ENCODE results near the gene SRSF5.
"Not testable (repeated sequence)": the region's sequence is repeated elsewhere in the genome, so short reads cannot be mapped to it uniquely, and the experiment has no call there.

Gene SRSF5

DNA sequence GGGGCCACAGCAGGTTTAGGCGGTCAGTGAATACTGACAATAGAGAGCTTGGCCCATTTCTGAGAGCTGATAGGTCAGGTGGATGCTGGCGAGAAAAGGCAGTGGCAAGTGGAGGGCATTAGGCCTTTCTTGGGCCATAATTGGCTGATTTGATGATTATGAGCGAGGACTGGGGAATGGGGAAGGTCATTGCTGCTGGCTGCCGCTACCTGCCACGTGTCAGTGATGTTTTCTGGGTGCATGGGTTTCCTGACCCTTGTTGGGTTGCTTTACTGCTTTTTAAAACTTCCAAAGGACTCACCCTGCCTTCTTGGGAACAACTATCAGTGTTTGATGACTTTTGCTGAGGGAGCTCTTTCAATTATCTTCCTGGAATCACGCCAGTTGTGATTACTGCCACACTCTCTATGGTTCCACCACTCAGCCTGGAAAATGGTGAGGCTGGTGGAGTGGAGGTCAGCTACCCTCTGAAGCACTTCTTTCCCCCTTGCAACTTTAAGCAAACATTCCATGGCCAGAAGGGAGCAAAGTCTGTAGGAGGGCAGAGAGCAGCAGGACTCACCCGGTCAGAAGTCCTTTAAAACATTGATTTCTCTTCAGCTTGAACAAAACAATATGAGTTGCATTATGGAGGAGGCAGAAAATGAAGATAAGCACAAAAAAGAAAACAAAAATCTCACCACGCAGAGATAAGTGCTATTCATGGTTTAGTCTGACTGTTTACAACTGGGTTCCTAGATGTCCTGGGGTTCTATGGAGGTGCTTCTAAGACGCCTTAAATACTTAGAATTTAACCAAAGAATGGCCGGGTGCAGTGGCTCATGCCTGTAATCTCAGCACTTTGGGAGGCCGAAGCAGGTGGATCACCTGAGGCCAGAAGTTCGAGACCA lies 42.2 kb downstream of the SRSF5 start:
- DNase-seq = no peak

DNA sequence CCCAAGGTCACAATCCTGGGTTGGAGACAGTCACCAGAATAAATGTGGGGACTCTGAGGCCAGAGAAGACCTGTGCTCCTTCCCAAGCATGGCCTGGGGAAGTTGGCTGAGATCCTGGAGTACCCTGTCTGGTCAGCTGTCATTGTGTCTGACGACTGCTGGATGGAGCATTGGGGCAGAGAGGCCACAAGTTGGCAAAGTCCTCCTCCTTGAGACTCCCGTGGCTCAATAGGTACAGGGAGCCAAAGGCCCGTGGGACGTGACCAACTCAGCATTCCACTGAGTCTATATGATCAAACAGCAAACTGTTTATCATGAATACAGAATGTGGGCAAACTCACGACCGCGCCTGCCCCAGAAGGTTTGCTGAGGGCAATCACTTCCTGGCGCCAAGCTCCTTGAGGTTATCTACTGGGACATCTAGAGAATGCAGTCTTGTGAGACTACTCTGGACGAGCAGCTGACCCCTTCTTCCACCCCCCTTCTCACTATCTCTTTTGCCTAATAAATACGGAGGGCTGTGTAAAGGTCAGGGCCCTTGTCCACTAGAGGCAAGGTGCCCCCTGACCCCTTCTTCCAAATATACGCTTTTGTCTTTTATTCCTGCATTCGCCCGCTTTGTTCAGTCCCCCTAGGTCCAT lies 44.4 kb downstream of the SRSF5 start:
- no peak for DNase-seq

DNA sequence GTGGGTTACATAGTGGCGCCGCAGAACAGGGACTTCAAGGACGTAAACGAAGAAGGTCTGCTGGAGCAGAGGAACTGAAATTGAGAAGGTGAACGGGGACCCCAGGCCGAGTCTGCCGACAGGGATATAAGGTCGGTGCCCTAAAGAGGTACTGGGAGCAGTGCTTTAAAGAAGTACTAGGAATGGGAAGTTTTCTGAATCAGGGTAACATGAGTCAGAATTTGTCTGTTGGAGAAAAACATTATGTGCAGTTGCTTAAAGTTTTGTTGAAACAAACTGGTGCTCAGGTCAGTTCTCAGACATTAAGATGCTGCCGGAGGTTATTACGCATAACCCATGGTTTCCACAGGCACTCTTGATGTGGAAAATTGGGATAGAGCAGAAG lies 44.9 kb downstream of the SRSF5 start:
- DNase-seq = no peak

DNA sequence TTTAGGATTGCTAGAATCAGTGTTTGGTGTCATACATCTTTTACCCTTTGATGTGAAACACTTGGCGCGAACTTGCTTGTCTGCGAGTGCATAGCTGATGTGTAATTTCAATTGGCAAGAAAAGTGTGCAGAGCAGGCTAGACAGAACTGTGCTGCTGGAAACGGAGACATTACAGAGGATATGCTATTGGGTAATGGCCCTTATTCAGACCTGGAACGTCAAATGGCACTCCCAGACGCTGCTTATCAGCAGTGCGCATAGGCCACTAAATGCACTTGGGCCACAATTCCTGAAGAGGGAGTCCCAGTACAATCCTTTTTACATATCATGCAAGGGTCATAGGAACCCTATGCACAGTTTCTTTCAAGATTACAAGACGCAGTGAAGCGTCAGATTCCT lies 45.8 kb downstream of the SRSF5 start:
- DNase-seq = no peak

DNA sequence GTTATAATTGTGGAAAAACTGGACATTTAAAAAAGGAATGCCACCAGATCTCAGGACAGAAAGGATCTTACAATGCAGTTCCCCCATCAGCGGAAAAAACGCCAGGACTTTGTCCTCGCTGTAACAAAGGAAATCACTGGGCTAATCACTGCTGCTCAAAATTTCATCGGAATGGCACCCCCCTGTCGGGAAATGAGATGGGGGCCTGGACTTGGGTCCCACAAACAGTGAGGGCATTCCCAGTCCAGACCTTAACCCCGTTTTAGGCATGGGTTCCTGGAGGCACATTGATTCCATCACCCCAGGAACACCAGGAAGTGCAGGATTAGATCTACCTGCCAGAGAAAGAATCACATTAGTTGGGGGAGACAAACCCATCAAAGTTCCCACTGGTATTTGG lies 46.4 kb downstream of the SRSF5 start:
- not testable (repeated sequence) for DNase-seq

DNA sequence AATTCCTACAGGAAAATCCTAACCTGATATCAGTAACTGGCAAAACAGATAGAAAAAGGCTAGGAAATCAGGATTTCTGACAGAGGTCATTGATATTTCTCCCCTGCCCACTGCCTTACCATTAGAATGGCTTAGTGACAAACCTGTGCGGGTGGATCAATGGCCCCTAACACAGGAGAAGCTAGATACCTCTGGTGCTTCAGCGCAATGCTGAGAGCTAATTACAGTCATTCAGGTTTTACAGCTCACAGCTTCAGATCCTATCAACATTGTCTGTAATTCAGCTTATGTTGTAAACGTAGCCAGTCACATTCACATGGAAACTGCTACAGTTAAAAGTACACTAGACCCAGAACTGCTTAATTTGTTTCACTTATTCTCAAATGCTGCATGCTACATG lies 47.5 kb downstream of the SRSF5 start:
- no peak for DNase-seq

DNA sequence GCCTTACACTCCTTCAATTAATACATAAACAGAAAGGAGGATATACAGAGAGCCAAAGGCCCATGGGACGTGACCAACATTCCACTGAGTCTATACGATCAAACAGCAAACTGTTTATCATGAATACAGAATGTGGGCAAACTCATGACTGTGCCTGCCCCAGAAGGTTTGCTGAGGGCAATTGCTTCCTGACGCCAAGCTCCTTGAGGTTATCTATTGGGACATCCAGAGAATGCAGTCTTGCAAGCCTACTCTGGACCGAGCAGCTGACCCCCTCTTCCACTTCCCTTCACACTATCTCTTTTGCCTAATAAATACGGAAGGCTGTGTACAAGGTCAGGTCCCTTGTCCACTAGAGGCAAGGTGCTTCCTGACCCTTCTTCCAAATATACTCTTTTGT lies 48.6 kb downstream of the SRSF5 start:
- DNase-seq = no peak

DNA sequence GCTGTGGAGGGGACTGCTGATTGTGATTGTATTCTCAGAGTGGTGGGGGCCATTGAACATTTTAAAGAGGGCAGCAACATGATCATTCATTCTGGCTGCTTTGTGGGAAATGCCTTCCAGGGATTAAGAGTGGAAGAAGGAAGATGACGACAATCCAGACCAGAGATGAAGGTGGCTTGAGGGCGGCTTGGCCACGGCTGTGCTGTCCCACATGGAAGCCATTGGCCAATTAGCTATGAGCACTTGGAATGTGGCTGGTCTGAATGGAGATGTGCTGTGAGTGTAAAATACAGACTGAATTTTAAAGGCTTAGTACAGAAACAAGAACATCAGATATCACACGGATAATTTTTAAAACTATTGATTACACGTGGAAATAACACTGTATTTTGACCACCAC lies 49.3 kb downstream of the SRSF5 start:
- DNase-seq = no peak

DNA sequence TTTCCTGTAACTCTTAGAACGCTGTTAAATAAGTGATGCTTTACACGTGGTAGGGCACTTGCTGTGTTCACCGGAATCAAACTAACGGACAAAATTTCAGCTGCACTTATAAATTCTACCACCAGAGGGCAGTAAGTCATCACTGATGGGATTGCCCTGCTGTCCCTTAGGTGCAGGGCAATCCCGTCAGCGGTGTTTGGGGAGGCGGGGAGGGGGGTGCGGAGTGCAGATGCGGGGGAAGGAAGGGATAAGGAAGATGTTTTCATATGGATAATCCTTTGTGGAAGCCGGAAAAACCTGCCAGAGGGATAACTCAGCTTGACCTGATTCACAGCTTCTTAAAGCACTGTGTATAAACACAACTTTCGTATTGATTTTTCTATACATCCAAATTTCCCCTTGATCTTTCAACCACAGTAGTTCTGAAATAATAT lies 51.8 kb downstream of the SRSF5 start:
- DNase-seq = peak; percentile 48

DNA sequence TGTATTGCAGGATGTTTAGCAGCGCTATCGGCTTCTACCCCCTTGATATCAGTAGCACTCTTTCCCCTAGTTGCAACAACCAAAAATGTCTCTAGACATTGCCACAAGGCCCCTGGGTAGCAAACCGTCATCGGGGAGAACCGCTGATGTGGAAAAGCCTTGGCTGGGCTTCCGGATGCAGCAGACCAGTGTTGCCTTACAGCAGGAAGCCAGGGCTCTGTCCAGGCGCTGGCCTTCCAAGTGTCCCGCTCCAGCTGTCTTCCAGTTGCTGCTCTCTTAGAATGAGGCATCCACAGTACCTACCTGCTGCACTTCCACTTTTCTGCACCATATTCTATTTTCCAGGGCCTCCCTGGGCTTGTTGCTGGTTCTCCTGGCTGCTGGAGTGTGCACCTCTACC lies 52.7 kb downstream of the SRSF5 start:
- no peak for DNase-seq

DNA sequence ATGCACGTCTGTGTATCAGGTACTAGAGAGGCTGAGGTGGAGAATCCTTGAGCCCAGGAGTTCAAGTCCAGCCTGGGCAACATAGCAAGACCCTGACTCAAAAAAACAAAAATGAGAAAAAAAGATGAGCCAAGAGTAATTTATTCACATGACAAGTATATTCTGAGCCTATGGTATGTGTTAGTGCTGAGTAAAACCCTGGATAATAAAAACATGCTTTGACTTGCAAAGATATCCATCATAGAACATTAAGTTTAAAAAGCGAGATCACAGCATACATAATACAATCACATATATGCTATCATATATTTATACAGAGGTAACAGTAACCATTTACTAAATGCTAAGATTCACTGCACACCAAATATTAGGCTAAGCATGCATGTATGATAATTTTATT lies 54.0 kb downstream of the SRSF5 start:
- DNase-seq = no peak
